ENCODE data around the gene EVI5.
"Not testable (repeated sequence)": the region's sequence is repeated elsewhere in the genome, so short reads cannot be mapped to it uniquely, and the experiment has no call there.

DNA sequence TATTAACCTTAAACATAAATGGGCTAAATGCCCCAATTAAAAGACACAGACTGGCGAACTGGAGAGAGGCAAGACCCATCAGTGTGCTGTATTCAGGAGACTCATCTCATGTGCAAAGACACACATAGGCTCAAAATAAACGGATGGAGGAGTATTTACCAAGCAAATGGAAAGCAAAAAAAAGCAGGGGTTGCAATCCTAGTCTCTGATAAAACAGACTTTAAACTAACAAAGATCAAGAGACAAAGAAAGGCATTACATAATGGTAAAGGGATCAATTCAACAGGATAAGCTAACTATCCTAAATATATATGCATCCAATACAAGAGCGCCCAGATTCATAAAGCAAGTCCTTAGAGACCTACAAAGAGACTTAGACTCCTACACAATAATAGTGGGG lies 253.0 kb downstream of the EVI5 start:
- not testable (repeated sequence) for TF ChIP-seq CTCF, POLR2A, POLR2AphosphoS5, EP300 (IDR thresholded peaks at IDR 0.05)
